GM18499 (cell line): Measurements from ENCODE around the gene YJEFN3.

Source experiments
- ATAC-seq: cut with Tn5 transposase; IDR thresholded peaks from one replicate; pipeline ENCODE4 v1.9.1; 2021; ENCODE audit warnings: moderate number of reproducible peaks; ENCODE audit not compliant: insufficient read depth, unreplicated experiment

YJEFN3 gene

DNA sequence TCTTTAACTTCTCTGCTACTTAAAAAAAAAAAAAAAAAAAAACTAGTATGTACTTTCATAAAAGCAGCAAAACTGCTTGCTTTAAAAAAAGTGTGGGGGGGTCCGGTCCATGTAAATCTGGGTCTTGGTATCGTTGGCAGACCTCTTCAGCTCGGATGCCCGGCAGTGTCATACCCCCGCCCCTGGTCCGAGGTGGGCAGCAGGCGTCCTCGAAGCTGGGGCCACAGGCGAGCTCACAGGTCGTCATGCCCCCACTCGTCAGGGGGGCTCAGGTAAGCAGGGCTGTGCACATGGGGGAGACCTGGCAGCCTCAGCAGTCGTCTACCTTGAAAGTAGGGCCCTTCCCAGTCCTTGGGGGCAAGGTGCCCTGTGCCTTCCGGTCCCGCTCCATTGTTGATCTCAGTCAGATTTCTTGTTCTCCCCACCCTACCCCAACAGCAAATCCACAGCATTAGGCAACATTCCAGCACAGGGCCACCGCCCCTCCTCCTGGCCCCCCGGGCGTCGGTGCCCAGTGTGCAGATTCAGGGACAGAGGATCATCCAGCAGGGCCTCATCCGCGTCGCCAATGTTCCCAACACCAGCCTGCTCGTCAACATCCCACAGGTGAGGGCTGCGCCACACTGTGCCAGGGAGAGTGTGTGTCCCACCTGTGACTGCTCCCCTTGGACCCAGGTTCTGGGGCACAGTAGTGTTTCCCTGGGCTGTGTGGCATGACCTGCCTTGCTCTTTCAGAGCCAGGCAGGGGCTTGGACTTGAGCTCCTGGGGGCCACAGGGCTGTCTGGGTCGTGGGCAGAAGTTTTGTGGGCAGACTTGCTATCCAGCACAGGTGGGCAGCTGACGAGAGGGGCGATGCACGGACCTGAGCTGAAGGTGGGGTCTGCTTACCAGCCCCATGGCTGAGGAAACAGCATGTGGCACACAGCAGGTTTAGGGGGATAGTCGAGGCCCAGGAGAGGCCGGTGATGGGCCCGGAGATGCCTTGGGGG is 32.8 kb upstream of the YJEFN3 start:
- ATAC-seq, result no peak

DNA sequence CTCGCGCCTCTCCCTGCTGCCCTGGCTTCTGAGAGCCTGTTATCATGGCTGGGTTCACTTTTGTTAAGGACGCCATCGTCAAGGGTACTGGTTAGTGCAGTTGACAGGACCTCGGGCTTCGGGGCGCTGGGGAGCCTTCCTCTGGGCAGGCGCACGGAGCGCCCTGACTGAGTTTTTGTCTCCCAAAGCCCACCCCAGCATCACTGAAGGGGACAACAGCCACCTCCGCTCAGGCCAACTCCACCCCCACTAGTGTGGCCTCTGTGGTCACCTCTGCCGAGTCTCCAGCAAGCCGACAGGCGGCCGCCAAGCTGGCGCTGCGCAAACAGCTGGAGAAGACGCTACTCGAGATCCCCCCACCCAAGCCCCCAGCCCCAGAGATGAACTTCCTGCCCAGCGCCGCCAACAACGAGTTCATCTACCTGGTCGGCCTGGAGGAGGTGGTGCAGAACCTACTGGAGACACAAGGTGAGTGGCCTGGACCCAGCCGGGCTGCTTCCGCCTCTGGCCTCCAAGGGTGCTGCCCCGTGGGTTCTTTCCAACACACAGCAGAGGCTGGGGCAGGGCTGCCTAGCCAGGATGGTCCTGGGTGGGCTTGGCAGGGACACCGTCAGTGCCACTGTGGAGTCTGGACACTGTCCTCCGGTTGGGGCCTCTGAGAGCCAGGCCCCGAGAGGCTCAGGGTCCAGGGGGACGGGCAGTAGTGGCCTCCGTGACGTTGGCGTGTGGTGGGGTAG is 30.3 kb upstream of the YJEFN3 start:
- no peak for ATAC-seq

DNA sequence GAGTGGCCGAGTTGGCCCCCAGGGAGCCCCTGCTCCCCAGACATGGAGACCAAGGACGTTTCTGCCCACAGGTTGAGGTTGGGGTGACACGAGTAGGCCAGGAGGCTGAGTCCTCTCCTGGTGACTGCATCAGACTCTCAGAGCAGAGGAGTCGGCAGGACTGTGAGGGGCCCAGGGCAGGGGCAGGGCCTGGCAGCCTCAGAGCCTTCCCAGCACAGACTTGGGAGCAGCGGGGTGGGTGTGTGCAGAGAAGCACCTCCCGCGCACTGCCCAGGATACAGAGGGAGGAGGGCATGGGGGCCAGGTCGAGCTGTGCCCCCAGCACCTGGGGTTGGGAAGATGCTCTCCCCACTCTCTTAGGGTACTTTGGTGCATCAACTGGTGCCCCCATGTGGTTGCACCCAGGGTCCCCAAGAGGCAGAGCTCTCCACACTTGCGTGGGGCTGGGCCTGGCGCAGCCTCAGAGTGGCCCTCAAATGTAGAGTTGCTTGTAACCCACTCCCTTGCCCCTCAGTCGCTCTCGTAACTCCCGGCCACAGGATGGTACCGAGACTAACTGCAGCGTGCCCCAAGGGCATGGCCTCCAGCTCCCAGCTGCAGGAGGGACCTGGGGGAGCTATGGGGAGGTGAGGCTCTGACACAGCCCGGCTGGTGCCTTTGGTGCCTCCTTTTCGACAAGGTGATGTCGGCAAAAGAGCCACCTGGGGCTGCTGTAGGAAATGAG is 29.3 kb upstream of the YJEFN3 start:
- ATAC-seq, result no peak

DNA sequence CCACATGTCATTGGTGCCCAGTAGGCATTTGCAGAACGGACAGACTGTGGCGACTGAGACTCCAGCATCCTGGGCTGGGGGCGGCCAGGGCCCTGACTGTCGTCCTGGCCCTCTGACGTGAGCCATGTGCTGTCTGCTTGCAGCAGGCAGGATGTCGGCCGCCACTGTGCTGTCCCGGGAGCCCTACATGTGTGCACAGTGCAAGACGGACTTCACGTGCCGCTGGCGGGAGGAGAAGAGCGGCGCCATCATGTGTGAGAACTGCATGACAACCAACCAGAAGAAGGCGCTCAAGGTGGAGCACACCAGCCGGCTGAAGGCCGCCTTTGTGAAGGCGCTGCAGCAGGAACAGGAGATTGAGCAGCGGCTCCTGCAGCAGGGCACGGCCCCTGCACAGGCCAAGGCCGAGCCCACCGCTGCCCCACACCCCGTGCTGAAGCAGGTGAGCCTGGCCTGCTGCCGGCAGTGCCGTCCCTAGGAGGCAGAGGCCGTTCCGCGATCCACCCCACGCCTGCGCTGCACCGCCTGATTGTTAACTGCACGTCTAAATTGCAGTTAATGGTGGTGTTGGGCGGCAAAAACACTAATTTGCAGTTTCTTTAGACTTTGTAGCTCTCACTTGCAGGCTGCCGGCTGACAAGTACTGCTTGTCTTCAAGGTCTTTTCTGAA is 27.6 kb upstream of the YJEFN3 start:
- no peak for ATAC-seq

DNA sequence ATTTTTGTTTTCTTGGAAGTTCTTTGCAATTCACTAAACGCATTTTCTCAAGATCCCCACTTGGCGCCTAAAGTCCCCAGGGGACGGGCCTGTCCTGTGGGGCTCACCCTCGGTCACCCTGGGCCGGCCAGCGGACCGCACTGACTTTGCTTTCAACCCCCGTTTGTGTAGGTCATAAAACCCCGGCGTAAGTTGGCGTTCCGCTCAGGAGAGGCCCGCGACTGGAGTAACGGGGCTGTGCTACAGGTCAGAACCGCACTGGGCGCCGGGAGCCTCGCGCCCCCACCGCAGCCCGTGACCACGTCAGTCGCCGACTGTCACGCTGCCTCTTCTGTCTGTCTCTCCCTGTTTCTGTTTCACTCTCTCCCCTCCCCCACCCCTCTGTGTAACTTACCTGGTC is 26.9 kb upstream of the YJEFN3 start:
- no peak for ATAC-seq

DNA sequence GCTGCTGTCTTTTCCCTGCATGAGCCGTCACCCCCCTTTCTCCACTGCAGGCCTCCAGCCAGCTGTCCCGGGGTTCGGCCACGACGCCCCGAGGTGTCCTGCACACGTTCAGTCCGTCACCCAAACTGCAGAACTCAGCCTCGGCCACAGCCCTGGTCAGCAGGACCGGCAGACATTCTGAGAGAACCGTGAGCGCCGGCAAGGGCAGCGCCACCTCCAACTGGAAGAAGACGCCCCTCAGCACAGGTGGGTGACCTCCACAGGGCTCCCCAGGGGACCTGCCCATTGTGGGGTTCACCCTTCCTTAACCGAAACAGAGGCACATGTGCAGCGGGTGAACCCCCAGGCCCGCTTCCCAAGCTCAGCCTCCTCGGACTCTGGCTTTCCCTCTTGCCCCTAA is 26.4 kb upstream of the YJEFN3 start:
- no peak for ATAC-seq

DNA sequence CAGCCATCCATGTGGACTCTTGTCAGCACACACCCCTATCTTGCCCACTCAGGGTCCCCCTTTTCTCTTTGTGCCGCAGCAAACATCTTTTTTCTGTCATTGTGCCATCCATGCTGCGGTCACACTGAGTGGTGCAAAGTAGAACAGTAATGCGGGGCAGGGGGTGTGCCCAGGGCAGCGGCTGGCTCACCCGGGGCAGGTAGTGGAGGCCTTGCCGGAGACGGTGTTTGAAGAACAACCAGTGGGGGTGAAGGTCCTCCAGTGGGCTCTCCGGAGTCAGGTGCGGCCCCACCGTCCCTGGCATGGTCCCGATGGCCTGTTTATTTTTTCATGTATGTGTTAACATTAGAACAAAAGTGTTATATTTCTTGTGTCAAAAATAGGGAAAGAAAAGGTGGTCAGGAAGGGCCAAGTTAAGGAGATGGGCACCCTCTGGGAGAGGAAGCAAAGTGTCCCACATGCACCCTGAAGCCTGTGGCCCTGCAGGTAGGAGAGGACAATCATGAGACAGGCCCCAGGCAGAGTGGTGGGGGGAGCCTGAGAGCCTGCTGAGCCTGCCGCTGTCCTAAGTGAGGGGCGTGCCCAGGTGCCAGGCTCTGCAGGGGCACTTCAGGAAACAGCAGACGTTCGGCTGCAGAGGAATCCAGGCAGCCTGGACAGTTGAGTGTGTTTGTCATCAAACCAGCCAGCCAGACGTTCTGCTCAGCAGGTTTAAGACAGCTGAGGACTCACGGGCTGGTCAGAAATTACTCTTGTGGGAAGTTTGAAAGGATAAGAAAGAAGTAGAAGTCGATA is 25.7 kb upstream of the YJEFN3 start:
- no peak for ATAC-seq

DNA sequence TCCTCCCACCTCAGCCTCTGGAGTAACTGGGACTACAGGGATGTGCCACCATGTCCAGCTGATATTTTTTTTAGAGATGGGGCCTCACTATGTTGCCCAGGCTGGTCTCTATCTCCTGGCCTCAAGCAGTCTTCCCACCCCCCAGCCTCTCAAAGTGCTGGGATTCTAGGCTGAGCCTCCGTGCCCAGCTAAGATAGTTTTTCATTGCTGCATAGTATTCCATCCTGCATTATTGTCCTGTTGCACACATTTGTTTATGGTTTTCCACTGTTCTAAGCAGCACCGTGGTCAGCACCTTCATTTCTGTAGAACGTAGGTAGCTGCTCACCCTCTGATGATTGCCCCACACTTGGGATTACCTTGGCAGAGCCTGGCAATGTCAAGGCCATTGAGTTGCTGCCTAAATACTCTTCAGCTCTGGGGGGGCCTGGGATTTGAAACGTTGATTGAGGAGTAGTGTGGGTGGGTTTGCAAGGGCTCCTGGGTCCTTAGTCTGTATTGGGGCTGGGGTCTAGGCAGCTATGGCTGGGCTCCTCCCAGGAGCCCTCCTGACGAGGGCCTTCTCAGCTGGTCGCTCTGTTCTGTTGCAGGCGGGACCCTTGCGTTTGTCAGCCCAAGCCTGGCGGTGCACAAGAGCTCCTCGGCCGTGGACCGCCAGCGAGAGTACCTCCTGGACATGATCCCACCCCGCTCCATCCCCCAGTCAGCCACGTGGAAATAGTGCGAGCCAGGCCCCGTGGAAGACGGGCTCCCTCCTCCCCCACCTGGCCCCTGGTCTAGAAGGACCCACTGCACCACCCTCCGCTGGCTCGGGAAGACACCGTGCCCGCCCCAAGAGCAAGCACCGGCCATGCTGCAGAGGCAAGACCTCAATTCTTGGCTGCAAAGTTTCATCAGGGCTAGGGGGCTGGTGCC is 23.7 kb upstream of the YJEFN3 start:
- no peak for ATAC-seq

DNA sequence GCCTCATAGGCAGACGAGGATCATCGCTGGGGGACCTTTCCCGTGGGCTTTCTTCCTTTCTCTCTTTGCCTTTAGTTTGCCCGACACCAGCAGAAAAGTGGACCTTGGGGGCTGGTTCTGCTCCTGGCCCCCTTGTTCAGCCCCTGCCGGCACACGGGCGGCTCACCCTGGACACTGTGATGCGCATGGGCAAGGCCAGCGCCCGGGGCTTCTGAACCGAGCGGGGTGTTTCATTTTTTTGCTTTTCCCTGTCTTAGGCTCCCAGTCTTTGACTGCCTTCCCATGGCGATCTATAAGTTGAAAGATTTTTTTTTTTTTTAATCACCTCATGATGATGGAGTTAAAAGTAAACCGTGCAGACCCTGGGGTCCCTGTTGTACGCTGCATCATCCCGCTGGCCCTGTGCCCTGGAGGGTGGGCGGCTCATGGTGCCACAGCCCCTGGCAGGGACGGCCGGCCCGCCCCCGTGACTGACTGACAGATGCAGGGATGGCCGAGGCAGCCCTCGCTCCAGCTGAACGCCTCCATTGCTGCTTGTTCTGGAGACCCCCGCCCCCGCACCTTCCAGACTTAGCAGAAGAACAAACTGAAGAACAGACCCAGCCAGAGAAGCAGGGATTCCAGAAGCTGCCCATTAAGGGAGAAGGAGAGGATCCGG is 22.9 kb upstream of the YJEFN3 start:
- no peak for ATAC-seq

DNA sequence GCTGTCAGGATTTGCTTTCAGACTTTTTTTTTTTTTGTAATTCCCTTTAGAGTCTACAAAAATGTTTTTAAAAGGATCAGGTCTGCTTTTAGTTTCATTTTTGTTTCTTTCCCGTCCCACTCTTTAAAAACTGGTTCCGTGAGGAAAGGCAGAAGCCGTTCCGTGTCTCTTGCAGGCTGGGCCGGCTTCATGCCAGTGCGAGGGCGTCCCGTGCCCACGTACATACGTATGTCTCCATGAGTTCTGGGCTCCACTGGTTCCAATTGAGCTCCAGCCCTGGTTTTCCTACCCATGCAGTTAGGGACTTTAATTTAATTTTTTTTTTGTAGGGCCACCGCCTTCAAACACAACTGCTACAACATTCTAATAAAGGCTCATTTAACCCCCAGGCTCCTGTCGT is 22.1 kb upstream of the YJEFN3 start:
- ATAC-seq, result no peak

DNA sequence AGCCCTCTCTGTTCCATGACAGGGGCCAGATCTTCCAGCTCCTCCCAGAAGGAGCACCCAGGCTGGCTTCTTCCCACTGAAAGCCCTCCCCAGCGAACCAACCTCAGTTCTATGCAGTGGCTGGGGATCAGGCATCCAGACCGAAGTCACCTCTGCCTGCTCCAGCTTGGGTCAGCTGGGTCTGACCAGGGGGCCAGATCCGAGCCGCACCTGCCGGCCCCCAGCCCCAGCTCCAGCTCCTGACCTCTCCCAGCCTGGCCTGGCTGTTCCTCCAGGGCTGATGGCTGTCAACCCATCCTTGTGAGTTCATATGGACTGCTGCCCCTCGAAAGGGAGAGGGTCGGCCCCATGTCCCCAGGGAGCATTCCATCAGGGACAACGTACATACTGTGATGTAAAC is 21.4 kb upstream of the YJEFN3 start:
- ATAC-seq, result no peak

DNA sequence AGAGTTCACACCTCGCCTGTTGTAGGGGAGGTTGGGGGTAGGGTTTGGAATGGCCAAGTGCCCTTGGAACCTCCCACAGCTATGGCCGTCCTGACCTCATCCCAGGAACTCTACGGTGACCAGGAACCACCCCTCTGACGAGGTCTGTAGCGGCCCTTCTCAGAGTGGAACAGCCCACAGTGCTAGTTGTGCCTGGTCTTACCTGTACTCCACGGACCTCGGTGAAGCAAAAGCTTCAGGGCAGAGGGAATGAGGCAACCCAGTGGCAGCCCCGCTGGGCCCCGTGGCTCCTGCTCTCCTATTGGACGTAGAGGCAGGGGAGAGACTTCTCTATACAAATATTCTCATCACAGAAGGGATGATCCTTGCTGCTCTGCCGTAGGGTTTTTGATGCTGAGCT is 20.5 kb upstream of the YJEFN3 start:
- no peak for ATAC-seq

DNA sequence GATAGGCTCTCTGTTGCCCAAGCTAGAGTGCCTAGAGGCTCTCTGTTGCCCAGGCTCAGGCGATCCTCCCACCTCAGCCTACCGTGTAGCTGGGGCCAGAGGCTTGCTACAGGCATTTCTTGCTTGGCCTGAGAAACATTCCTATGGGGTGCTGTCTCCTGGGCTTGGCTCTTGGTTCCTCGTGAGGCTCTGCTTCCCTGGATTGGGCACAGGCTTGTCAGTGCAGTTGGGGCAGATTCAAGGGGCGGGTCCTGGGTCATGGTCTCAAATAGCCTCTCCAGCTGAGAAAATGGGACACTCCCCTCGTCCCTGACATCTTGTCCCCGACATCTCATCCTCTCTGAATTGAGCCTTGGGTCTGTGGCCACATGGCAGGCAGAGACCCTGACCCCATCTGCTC is 18.3 kb upstream of the YJEFN3 start:
- ATAC-seq, result no peak

DNA sequence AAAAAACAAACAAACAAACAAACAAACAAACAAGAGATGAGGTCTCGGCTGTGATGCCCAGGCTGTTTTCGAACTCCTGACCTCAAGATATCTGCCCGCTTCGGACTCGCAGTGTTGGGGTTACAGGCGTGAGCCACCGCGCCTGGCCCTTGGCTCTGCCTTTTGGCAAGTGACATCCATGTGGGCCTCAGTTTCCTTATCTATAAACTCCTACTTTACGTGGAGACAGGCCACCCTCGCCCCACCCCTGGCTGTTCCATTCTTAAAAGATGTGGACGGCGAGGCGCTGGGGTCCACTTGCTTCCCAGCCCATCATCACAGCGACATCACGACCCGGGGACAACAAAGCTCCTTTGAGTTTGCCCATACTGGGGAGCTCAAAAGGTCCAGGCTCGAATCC is 15.0 kb upstream of the YJEFN3 start:
- ATAC-seq, result no peak

DNA sequence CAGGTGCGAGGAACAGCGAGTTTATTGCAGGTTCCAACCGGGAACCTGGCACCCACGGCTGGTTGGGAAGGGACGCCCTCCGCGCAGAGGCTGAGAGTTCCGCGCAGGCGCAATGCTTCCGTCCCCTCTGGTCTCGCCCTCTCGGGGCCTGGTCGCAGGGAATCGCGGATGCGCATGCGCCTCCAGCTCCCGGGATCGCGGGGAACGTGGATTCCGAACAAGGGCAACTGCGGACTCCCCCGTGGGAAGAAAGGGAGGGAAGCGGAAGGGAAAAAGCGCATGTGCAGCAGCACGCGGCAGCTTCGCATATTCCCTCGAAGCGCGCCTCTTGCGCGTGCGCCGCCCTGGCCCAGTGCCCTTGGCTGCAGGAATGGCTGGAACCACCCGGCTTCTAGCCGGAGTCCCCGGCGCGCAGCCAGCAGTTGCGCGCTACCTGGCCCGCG is 14.5 kb upstream of the YJEFN3 start:
- no peak for ATAC-seq

DNA sequence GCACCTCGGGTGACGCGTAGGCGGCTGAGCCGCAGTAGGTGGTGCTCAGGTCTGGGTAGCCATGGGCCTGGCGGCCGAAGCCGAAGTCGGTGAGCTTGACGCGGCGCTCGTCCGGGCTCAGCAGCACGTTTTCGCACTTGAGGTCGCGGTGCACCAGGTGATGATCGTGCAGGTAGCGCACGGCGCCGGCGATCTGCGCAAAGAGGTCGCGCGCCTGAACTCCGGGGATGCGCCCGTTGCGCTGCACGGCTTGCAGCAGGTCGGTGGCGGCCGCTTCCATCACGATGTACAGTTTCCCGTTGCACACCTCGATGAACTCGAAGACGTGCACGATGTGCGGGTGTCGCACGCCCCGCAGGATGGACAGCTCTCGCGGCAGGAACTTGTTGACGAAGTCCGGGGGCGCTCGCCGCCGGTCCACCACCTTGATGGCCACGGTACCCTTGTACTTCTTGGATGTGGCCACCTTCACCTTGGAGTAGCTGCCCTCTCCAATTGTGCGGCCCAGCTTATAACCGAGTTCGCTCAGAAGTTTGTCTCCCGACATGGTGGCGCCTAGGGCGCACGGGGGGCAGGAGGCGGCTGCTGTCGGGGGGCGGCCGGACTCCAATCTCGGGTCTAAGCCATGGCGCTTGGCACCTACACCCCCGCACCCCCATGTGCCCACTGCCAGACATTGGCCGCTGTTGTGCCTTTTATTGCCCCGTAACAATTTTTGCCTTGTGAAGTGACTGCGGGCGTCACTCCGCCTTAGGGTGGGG is 13.7 kb upstream of the YJEFN3 start, which contains the start of gene TSSK6:
Gene TSSK6, minus strand, starts transcription at position 668 of the 761 bp plus-strand sequence. Its CDS starts 121 bp downstream, at position 547.
- no peak for ATAC-seq
